Activated CD4-positive, CD25-positive, alpha-beta regulatory T cell treated with anti-CD3 and anti-CD28 coated beads, Interleukin-2, amount 50 U/mL, for 16 hours (primary cell): Measurements from ENCODE around the gene PC.

Experiments
- DNase-seq: peaks from one replicate; pipeline ENCODE4 v3.0.0-alpha.2; 2020; ENCODE audit warnings: low read depth, low spot score

The PC gene

GRCh38 chr11:66868082-66868725 lies 90.0 kb downstream of the PC start:
- DNase-seq = no peak

GRCh38 chr11:66867425-66868040 lies 90.7 kb downstream of the PC start:
- DNase-seq = no peak

GRCh38 chr11:66866511-66866986 lies 91.6 kb downstream of the PC start:
- DNase-seq = no peak

GRCh38 chr11:66866007-66866406 lies 92.2 kb downstream of the PC start:
- no peak for DNase-seq

GRCh38 chr11:66864924-66865697 lies 93.1 kb downstream of the PC start:
- DNase-seq = no peak

- DNase-seq = no peak
These were observed 93.8 kb downstream of the PC start for GRCh38 chr11:66864172-66864901.

GRCh38 chr11:66863428-66864125 lies 94.6 kb downstream of the PC start:
- DNase-seq = no peak

- no peak for DNase-seq
These were observed 95.6 kb downstream of the PC start for GRCh38 chr11:66862559-66863037.

- no peak for DNase-seq
These were observed 96.2 kb downstream of the PC start for GRCh38 chr11:66861774-66862558.

GRCh38 chr11:66861038-66861773 lies 97.0 kb downstream of the PC start:
- no peak for DNase-seq

GRCh38 chr11:66860449-66860831 lies 97.7 kb downstream of the PC start:
- no peak for DNase-seq

GRCh38 chr11:66859686-66860448 lies 98.3 kb downstream of the PC start:
- no peak for DNase-seq

- no peak for DNase-seq
These were observed 99.1 kb downstream of the PC start for GRCh38 chr11:66858939-66859685.

- DNase-seq = no peak
These were observed 99.8 kb downstream of the PC start for GRCh38 chr11:66858186-66858938.

GRCh38 chr11:66857927-66858185 lies 100.3 kb downstream of the PC start:
- no peak for DNase-seq

GRCh38 chr11:66857234-66857926 lies 100.8 kb downstream of the PC start:
- no peak for DNase-seq

- no peak for DNase-seq
These were observed 101.5 kb downstream of the PC start, which contains the start of gene LRFN4 for GRCh38 chr11:66856496-66857233. Gene LRFN4 (plus strand): TSS chr11:66857064. CDS start chr11:66857745, 681 bp downstream.
